Ectodermal cell (in vitro differentiated cells): ENCODE data around the gene JPT1.
A peak's percentile ranks its signal among the peaks of the same experiment; 100 is the strongest.
"Not testable (repeated sequence)": the region's sequence is repeated elsewhere in the genome, so short reads cannot be mapped to it uniquely, and the experiment has no call there.

ENCODE experiments used
- H3K27ac ChIP-seq: 2 replicates; pipeline ENCODE4 v1.7.0; 2013; ENCODE audit warnings: mild to moderate bottlenecking, low read depth, low read length; ENCODE audit not compliant: insufficient read depth, poor library complexity, severe bottlenecking
- H3K27me3 ChIP-seq: 2 replicates; pipeline ENCODE4 v1.7.0; 2013; ENCODE audit warnings: mild to moderate bottlenecking, low read length; ENCODE audit not compliant: insufficient read depth, control insufficient read depth, poor library complexity, severe bottlenecking
- H3K36me3 ChIP-seq: one replicate; pipeline ENCODE4 v1.7.0; 2013; ENCODE audit warnings: low read length; ENCODE audit not compliant: control insufficient read depth, insufficient read depth
- H3K4me1 ChIP-seq: one replicate; pipeline ENCODE4 v1.7.0; 2013; ENCODE audit warnings: low read length; ENCODE audit not compliant: control insufficient read depth, insufficient read depth
- H3K4me3 ChIP-seq: 2 replicates; pipeline ENCODE4 v1.7.0; 2013; ENCODE audit warnings: low read depth, low read length, control low read depth; ENCODE audit not compliant: insufficient read depth
- H3K9me3 ChIP-seq: 2 replicates; pipeline ENCODE4 v1.7.0; 2013; ENCODE audit warnings: mild to moderate bottlenecking, low read length, moderate library complexity; ENCODE audit not compliant: control insufficient read depth
- WGBS, 2 experiments: methylation state at CpG; one replicate each; pipeline ENCODE4 v1.1.7; 2013; ENCODE audit warnings: missing lambda C conversion rate in 2 of 2; 5-methylcytosine and 5-hydroxymethylcytosine counted together

The JPT1 gene

DNA sequence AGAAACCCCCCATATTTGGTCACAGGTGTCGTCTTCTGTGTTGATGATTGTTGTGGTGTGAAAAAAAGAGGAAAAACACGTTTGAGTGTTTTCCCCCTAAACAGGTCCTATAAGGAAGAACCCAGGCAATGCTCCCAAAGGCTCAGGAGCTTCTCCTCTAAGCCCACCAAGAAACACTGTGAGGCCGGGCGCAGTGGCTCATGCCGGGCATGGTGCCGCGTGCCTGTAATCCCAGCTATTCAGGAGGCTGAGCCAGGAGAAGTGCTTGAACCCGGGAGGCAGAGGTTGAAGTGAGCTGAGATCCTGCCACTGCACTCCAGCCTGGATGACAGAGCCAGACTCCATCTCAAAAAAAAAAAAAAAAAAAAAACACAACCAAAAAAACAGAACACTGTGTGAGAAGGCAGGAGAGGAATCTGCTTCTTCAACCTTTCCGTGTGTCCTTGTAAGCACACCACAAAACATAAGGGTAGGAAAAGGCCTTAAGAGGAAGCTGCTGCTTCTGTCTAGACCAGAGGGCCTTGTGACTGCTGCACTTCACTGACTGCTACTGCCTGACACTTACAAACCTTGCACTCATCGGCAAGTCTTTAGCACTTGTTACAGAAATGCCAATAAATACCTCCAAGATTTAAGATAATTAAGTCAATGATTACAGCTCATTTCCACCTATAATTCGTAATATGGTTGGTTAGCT lies 9.3 kb downstream of the JPT1 start:
- Histone ChIP-seq H3K27ac (no peak overlapping the region), H3K4me3 (no peak overlapping the region), H3K4me1 (no peaks in the 10 kb centered on the region), H3K27me3 (no peaks in the 10 kb centered on the region), H3K9me3 (no peaks in the 10 kb centered on the region), H3K36me3 (peaks cover 74% of the 10 kb centered on the region)
- 92 to 97% methylated on average over 11 of the region's 11 CpGs for WGBS, 2 experiments

DNA sequence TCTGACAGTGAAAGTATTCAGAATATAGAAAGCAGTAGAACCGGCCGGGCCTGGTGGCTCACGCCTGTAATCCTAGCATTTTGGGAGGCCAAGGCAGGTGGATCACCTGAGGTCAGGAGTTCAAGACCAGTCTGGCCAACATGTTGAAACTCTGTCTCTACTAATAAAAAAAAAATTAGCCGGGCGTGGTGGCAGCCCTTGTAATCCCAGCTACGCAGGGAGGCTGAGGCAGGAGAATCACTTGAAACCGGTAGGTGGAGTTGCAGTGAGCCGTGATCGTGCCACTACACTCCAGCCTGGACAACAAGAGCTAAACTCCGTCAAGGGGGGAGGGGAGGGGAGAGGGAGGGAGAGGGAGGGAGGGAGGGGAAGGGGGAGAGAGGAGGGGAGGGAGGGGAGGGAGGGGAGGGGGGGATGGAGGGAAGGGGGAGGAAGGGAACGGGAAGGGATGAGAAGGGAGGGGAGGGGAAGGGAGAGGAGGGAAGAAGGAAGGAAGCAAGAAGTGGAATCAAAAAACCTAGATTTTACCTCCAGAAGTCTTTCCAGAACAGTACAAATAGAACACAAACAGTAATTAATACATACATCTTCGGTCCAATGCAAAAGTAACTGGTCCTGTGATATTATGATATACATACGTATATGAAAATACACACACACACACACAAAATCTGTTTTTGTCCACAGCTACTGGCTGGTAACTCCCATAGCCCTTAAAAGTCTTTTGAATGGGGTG lies 11.9 kb downstream of the JPT1 start:
- no peak overlapping the region for H3K4me3 ChIP-seq
- no peak overlapping the region for H3K27ac ChIP-seq
- H3K4me1 ChIP-seq = no peaks in the 10 kb centered on the region
- peaks cover 70% of the 10 kb centered on the region for H3K36me3 ChIP-seq
- WGBS, 2 experiments = 91 to 95% methylated on average over 11 of the region's 13 CpGs
- no peaks in the 10 kb centered on the region for H3K27me3 ChIP-seq
- H3K9me3 ChIP-seq = no peaks in the 10 kb centered on the region

DNA sequence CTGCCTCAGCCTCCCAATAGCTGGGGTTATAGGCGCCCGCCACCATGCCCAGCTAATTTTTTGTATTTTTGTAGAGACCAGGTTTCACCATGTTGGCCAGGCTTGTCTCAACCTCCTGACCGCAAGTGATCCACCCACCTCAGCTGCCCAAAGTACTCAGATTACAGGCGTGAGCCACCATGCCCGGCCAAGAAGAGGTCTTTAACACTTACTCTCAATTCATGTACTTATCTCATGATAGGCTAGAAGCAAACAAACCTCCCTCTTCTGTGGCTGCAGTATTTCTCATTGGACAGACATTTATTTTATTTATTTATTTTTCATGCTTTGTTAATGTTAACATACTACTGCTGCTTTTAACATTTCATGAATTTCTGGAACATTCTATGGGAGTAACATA lies 15.8 kb downstream of the JPT1 start:
- 88 to 95% methylated on average over 5 of the region's 5 CpGs for WGBS, 2 experiments

DNA sequence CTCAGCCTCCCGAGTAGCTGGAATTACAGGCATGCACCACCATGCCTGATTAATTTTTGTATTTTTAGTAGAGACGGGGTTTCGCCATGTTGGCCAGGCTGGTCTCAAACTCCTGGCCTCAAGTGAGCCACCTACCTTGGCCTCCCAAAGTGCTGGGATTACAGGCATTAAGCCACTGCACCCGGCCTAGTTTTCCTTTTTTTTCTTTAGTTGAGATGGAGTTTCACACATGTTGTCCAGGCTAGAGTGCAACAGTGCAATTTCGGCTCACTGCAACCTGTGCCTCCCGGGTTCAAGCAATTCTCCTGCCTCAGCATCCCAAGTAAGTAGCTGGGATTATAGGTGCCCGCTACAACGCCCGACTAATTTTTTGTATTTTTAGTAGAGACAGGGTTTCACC lies 16.6 kb downstream of the JPT1 start:
- H3K4me1 ChIP-seq, H3K9me3 ChIP-seq, H3K4me3 ChIP-seq, H3K27me3 ChIP-seq, H3K27ac ChIP-seq: not testable (repeated sequence)
- 93% methylated on average over 9 of the region's 9 CpGs for WGBS, 2 experiments
- peaks cover 39% of the 10 kb centered on the region for H3K36me3 ChIP-seq

More for the DNA sequence above, 15.8 kb downstream of the JPT1 start:
- Histone ChIP-seq H3K4me3 (no peak overlapping the region), H3K27ac (no peak overlapping the region), H3K27me3 (no peaks in the 10 kb centered on the region), H3K36me3 (peaks cover 41% of the 10 kb centered on the region), H3K4me1 (no peaks in the 10 kb centered on the region), H3K9me3 (no peaks in the 10 kb centered on the region)

DNA sequence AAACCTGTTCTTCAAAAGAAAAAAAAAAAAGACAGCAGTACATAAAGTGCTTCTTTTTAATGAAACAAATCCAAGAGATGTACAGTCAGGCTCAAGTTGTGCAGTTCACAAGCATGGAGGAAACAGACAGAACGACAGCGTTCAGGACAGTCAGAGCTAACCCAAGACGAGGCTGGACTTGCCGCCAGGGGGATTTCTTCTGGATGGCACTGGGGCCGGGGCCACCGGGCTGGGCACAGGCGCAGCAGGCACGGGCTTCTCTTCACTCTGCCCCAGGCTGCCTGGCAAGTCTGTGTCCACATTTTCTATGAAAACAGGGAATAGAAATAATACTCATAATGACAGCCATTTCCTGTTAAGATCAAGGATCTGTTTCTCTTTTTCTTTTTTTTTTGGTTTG lies 18.4 kb downstream of the JPT1 start:
- peaks cover 25% of the 10 kb centered on the region for H3K36me3 ChIP-seq
- H3K9me3 ChIP-seq = no peaks in the 10 kb centered on the region
- no peak overlapping the region for H3K4me3 ChIP-seq
- no peaks in the 10 kb centered on the region for H3K27me3 ChIP-seq
- WGBS, 2 experiments = 92 to 94% methylated on average over 8 of the region's 8 CpGs
- H3K27ac ChIP-seq = no peak overlapping the region
- no peaks in the 10 kb centered on the region for H3K4me1 ChIP-seq

DNA sequence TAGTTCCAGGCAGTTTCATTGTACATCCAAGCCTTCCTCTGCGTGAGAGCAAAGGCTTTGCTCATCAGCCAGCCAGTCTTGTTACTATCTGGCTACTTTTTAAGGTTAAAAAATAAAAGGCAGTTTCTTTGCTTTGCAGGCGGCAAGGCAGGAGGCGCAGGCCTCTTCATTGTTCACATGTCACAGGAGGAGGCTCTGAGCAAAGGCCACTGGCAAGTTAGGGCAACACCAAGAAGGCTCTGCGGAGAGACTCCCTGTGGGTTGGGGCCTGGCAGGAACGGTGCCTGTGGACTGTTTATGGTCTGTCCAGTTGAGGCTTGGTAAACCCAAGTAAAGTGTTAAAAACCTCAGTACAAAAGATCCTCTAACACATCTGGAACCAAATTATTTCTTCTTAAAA lies 18.9 kb downstream of the JPT1 start:
- H3K36me3 ChIP-seq = peaks cover 20% of the 10 kb centered on the region
- 70 to 81% methylated on average over 5 of the region's 5 CpGs for WGBS, 2 experiments

DNA sequence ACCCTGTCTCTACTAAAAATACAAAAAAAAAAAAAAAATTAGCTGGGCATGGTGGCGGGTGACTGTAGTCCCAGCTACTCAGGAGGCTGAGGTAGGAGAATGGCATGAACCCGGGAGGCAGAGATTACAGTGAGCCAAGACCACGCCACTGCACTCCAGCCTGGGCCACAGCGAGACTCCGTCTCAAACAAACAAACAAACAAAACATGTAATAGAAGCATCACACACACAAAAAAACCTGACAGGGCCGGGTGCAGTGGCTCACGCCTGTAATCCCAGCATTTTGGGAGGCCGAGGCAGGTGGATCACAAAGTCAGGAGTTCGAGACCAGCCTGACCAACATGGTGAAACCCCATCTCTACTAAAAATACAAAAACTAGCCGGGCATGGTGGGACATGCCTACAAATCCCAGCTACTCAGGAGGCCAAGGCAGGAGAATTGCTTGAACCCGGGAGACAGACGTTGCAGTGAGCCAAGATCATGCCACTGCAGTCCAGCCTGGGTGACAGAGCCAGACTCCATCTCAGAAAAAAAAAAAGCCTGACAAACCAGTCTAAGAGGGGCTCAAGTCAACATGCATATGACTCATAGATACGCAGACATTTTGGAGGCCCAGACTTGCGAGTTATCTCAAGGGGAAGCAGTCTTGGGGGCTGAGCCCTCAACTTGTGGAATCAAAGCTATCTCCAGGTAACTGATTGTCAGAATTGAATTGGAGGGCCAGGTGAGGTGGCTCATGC lies 20.5 kb downstream of the JPT1 start:
- 90 to 91% methylated on average over 14 of the region's 14 CpGs for WGBS, 2 experiments
- not testable (repeated sequence) for H3K4me1 ChIP-seq, H3K27me3 ChIP-seq, H3K9me3 ChIP-seq, H3K4me3 ChIP-seq, H3K27ac ChIP-seq
- peaks cover 16% of the 10 kb centered on the region for H3K36me3 ChIP-seq

More for the DNA sequence above, 18.9 kb downstream of the JPT1 start:
- Histone ChIP-seq H3K4me3 (no peak overlapping the region), H3K27ac (peak overlapping the region; percentile 36), H3K4me1 (peaks cover 2% of the 10 kb centered on the region), H3K27me3 (no peaks in the 10 kb centered on the region), H3K9me3 (no peaks in the 10 kb centered on the region)

DNA sequence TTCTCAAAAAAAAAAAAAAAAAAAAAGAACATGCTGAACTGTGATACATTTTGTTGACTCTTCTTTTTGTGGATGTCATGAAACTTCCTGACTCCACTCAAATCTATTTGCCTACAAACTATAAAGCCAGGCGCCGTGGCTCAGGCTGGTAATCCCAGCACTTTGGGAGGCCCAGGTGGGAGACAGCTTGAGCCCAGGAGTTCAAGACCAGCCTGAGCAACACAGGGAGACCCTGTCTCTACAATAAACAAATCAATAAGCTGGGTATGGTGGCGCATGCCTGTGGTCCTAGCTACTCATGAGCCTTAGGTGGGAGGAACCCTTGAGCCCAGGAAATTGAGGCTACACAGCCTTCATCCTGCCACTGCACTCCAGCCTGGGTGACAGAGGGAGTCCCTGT lies 21.3 kb downstream of the JPT1 start:
- Histone ChIP-seq H3K36me3 (peaks cover 21% of the 10 kb centered on the region), H3K27ac (no peak overlapping the region), H3K4me1 (peaks cover 6% of the 10 kb centered on the region), H3K27me3 (no peaks in the 10 kb centered on the region), H3K9me3 (no peaks in the 10 kb centered on the region), H3K4me3 (no peak overlapping the region)
- 91 to 93% methylated on average over 3 of the region's 3 CpGs for WGBS, 2 experiments

DNA sequence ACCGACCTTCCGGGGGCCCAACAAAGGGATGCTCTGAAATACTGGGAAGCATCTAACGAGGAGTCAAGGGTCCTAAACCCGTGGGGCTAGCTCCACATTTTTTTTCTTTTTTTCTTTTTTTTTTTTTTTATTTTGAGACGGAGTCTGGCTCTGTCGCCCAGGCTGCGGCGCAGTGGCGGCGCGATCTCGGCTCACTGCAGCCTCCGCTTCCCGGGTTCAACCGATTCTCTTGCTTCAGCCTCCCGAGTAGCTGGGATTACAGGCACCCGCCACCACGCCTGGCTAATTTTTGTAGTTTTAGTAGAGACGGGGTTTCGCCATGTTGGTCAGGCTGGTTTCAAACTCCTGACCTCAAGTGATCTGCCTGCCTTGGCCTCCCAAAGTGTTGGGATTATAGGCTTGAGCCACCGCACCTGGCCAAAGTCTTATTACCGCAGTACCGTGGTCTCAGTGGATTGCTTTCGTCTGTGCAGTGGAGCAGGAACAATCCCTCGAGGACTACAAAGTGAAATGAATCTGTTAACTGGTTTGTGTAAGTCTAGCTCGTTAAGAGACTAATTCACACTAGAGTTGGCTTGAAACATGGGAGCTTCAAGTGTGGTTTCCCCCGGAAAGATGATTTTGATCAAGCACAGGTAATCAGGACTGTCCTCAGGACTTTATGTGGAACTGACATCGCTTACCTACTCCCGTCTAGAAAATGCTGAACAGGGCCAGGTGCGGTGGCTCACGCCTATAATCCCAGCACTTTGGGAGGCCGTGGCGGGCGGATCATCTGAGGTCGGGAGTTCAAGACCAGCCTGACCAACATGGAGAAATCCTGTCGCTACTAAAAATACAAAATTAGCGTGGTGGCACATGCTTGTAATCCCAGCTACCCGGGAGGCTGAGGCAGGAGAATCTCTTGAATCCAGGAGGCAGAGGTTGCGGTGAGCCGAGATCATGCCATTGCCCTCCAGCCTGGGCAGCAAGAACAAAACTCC lies 22.0 kb downstream of the JPT1 start:
- WGBS, 2 experiments = 88% methylated on average over 40 of the region's 40 CpGs
- H3K27me3 ChIP-seq, H3K4me1 ChIP-seq, H3K9me3 ChIP-seq: not testable (repeated sequence)
- Histone ChIP-seq H3K4me3 (peak overlapping the region; percentile 90), H3K36me3 (peaks cover 21% of the 10 kb centered on the region), H3K27ac (peak overlapping the region; percentile 41)
